GM13977 (cell line): ENCODE data around the gene RIT2.

Experiments
- DNase-seq: peaks from one replicate; pipeline ENCODE4 v3.0.0; 2012; ENCODE audit warnings: low spot score
- CTCF ChIP-seq: IDR thresholded peaks from 2 replicates; pipeline ENCODE4 v1.5.1; 2012; ENCODE audit warnings: mild to moderate bottlenecking, control low read depth; ENCODE audit not compliant: insufficient read depth; ENCODE audit errors: extremely low read depth, missing control alignments
- in situ Hi-C: fragments of 300-500 bp; cut with MboI; formaldehyde crosslinking; loops from one replicate; pipeline ENCODE4 v1.12.0; 2022; ENCODE audit warnings: low sequenced_read_pairs, low pct_unique_long_range_greater_than_20kb, mixed read lengths, inconsistent platforms; ENCODE audit not compliant: unreplicated experiment

Gene RIT2

GRCh38 chr18:42977982-42978637 lies 137.4 kb downstream of the RIT2 start:
- DNase-seq: no peak
- in situ Hi-C loops: no loop called here
- TF ChIP-seq CTCF: no peak

DNA sequence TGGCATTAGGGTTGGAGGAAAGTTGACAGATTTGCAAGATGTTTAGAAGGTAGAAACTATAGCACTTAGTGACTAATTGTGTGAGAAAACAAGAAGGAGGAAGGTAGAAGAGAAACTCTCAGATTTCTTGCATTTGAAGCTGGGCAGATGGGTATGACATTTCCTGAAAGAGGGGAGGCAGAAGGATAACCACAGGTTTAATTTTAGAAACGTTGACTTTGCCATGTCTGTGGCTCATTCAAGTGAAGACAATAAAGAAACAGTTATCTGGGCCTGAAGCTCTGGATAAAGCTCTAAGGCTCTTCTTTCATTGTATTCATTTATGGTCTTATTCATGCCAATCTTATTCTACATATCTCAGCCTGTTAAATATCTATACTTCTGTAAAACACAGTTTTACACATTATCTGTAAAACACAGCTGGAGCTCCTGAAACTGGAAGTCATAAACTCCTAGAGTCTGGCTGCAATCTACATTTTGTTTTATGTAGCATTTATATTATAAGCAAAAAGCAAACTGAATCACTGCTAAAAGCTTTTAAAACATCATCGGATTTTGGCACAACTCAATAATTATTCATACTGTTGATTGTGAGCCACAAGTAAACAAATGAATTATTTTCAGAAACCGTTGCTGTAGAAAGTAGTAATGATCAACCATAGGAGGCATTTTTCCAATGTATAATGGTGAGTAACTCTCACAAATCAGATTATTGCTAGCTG lies 138.5 kb downstream of the RIT2 start:
- in situ Hi-C loops: no loop called here
- DNase-seq: no peak
- no peak for TF ChIP-seq CTCF

DNA sequence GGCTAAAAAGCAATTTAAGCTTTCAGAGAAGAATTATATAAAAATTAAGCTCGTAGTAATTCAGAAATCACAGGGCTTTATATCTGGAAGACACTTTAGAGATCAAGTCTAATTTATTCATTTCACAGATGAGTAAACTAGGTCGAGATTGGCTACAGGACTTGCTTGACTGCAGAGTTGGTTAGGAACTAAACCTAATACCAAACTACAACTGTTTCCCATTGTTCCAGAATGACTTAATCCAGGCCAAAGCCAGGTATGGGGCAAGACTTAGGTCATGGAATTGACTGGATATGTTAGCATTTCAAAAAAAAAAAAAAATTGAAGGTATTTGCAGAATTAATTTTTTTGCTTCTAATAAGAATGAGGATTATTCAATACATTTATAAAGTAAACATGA lies 146.1 kb downstream of the RIT2 start:
- in situ Hi-C loops: no loop called here
- no peak for DNase-seq
- no peak for TF ChIP-seq CTCF

GRCh38 chr18:42961298-42961697 lies 154.2 kb downstream of the RIT2 start:
- no peak for TF ChIP-seq CTCF
- in situ Hi-C loops: no loop called here
- no peak for DNase-seq

- in situ Hi-C loops: no loop called here
- DNase-seq: no peak
- no peak for TF ChIP-seq CTCF
These were observed 156.0 kb downstream of the RIT2 start for GRCh38 chr18:42959528-42959927.

DNA sequence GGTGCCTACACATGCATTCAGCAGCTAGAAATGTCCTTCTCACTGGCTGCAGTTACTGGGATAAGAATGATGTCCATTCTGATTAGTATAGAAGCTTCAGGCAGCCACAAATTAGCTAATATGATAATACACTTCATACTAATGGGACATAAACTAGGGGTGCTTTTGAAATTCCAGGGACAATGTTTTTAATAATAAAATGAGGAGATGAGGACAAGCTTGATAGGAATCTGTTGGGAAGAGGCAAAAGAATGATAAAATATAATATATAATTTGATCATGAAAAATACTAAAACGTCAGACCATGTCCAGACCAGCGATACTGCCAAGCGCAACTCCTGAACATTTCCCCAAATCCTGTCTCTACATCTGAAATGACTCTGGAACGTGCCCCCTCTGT lies 157.1 kb downstream of the RIT2 start:
- TF ChIP-seq CTCF: no peak
- DNase-seq: no peak
- in situ Hi-C loops: no loop called here
